SK-N-SH (cell line): Measurements from ENCODE around the gene PEX5. TPM values are rescaled to one million over a fixed set of nuclear protein-coding genes. Genes with fewer than 3 reads are reported as not detected.

Experiments used
- CTCF ChIA-PET: fragments of 300-600, 350-600 bp; formaldehyde crosslinking; extraction: SDS; loops from one replicate; lab custom pipeline; 2021; lab: Yijun Ruan, JAX
- POLR2A ChIA-PET: fragments of 350-600 bp; sonication (Branson Sonifier 250); formaldehyde crosslinking; extraction: SDS; loops from one replicate; lab custom pipeline; 2020; ENCODE audit warnings: antibody characterized with exemption, inconsistent platforms; lab: Yijun Ruan, JAX
- DNase-seq: peaks from one replicate; pipeline ENCODE4 v3.0.0; 2012
- H2AFZ ChIP-seq: fragments of 200-600 bp; sonication (generic); 2 replicates; pipeline ENCODE4 v1.8.1; 2016; ENCODE audit warnings: antibody characterized with exemption, mild to moderate bottlenecking, low read depth
- H3F3A ChIP-seq: fragments of 200-600 bp; sonication (generic); replicated peaks from 2 replicates; pipeline ENCODE3; 2016; ENCODE audit warnings: antibody characterized with exemption, mild to moderate bottlenecking; ENCODE audit not compliant: insufficient read depth
- H3K27ac ChIP-seq, 2 experiments: fragments of 200-500 bp in 1 of 2; fragments of 200-600 bp in 1 of 2; sonication (Bioruptor generic) in 1 of 2; sonication (generic), shearing (Covaris generic) in 1 of 2; 2 replicates each; pipeline versions ENCODE4 v1.5.1 to v1.6.1; 2014 to 2016; ENCODE audit warnings: low read depth in 2 of 2, inconsistent platforms in 1 of 2, low read length in 1 of 2, mild to moderate bottlenecking in 1 of 2, mixed read lengths in 1 of 2
- H3K27me3 ChIP-seq: fragments of 200-600 bp; sonication (generic), shearing (Covaris generic); 2 replicates; pipeline ENCODE4 v1.6.1; 2016; ENCODE audit warnings: mixed run types; ENCODE audit not compliant: insufficient read depth
- H3K36me3 ChIP-seq, 2 experiments: fragments of 200-500 bp in 1 of 2; fragments of 200-600 bp in 1 of 2; sonication (Bioruptor generic) in 1 of 2; sonication (generic) in 1 of 2; replicated peaks in 1 of 2; 2 replicates each; pipeline versions ENCODE3 to v1.5.1; 2014 to 2016; ENCODE audit warnings: low read length in 1 of 2, mild to moderate bottlenecking in 1 of 2; ENCODE audit not compliant: insufficient read depth in 2 of 2, control insufficient read depth in 1 of 2
- H3K4me1 ChIP-seq, 2 experiments: fragments of 200-500 bp in 1 of 2; fragments of 200-600 bp in 1 of 2; sonication (Bioruptor generic) in 1 of 2; sonication (generic), shearing (Covaris generic) in 1 of 2; 2 replicates each; pipeline versions ENCODE4 v1.5.1 to v1.6.1; 2014 to 2016; ENCODE audit warnings: low read depth in 1 of 2, low read length in 1 of 2, mixed run types in 1 of 2; ENCODE audit not compliant: insufficient read depth in 2 of 2, control insufficient read depth in 1 of 2
- H3K4me2 ChIP-seq: fragments of 200-600 bp; sonication (generic), shearing (Covaris generic); 2 replicates; pipeline ENCODE4 v1.6.1; 2017; ENCODE audit warnings: mixed run types
- H3K4me3 ChIP-seq, 2 experiments: fragments of 200-500 bp in 1 of 2; fragments of 200-600 bp in 1 of 2; sonication (Bioruptor generic) in 1 of 2; sonication (generic), shearing (Covaris generic) in 1 of 2; 2 replicates each; pipeline versions ENCODE4 v1.5.1 to v1.8.1; 2014 to 2016; ENCODE audit warnings: low read depth in 2 of 2, inconsistent platforms in 1 of 2, low read length in 1 of 2, mild to moderate bottlenecking in 1 of 2, mixed read lengths in 1 of 2, moderate library complexity in 1 of 2
- H3K79me2 ChIP-seq: fragments of 200-600 bp; sonication (generic); 2 replicates; pipeline ENCODE4 v1.8.1; 2017; ENCODE audit warnings: mild to moderate bottlenecking; ENCODE audit not compliant: insufficient read depth
- H3K9ac ChIP-seq: fragments of 200-600 bp; sonication (generic); 2 replicates; pipeline ENCODE4 v1.6.1; 2017; ENCODE audit warnings: mixed run types
- H3K9me2 ChIP-seq: fragments of 200-600 bp; sonication (generic); 2 replicates; pipeline ENCODE4 v1.6.1; 2017; ENCODE audit warnings: mixed run types
- H3K9me3 ChIP-seq: fragments of 200-600 bp; sonication (generic); 2 replicates; pipeline ENCODE4 v1.6.1; 2017; ENCODE audit warnings: mixed run types, mild to moderate bottlenecking, moderate library complexity
- H4K20me1 ChIP-seq: fragments of 200-600 bp; sonication (generic); 2 replicates; pipeline ENCODE4 v1.6.1; 2017; ENCODE audit warnings: mild to moderate bottlenecking, mixed run types; ENCODE audit not compliant: insufficient read depth
- CHD2 ChIP-seq: fragments of 150-350 bp; IDR thresholded peaks from 2 replicates; pipeline ENCODE4 v1.6.1; 2018; ENCODE audit warnings: low read length; ENCODE audit not compliant: partially characterized antibody
- ELF1 ChIP-seq: IDR thresholded peaks from 2 replicates; pipeline ENCODE4 v1.4.0; 2012
- EP300 ChIP-seq, 2 experiments: IDR thresholded peaks; 2 replicates each; pipeline versions ENCODE4 v1.4.0 to v1.6.1; 2012; ENCODE audit warnings: borderline replicate concordance in 1 of 2, low read depth in 1 of 2, low read length in 1 of 2
- EZH2phosphoT487 ChIP-seq: fragments of 200-600 bp; sonication (generic); IDR thresholded peaks from 2 replicates; pipeline ENCODE4 v1.6.1; 2017; ENCODE audit warnings: low read depth, mixed run types, mild to moderate bottlenecking, antibody characterized with exemption, moderate library complexity, borderline replicate concordance
- FOSL2 ChIP-seq: IDR thresholded peaks from 2 replicates; pipeline ENCODE4 v1.4.0; 2012; ENCODE audit warnings: low read depth, mild to moderate bottlenecking, moderate library complexity, borderline replicate concordance
- MXI1 ChIP-seq: IDR thresholded peaks from 2 replicates; pipeline ENCODE4 v1.6.1; 2012; ENCODE audit warnings: mild to moderate bottlenecking, low read depth, low read length, improper control_type of control experiment
- NRF1 ChIP-seq: IDR thresholded peaks from 2 replicates; pipeline ENCODE4 v1.6.1; 2012; ENCODE audit warnings: low read depth, mild to moderate bottlenecking, low read length
- POLR2AphosphoS5 ChIP-seq: IDR thresholded peaks from 2 replicates; pipeline ENCODE4 v1.6.1; 2012; ENCODE audit warnings: low read depth, low read length
- RAD21 ChIP-seq: IDR thresholded peaks from 2 replicates; pipeline ENCODE4 v1.6.1; 2012; ENCODE audit warnings: mild to moderate bottlenecking, low read length
- RFX5 ChIP-seq: IDR thresholded peaks from 2 replicates; pipeline ENCODE4 v1.6.1; 2012; ENCODE audit warnings: mild to moderate bottlenecking, improper control_type of control experiment, low read length
- RXRA ChIP-seq: IDR thresholded peaks from 2 replicates; pipeline ENCODE4 v1.4.0; 2012; ENCODE audit warnings: low read depth, mild to moderate bottlenecking, borderline replicate concordance
- SIN3A ChIP-seq: IDR thresholded peaks from 2 replicates; pipeline ENCODE4 v1.6.1; 2012; ENCODE audit warnings: low read depth, mild to moderate bottlenecking, low read length, moderate library complexity, borderline replicate concordance
- SMC3 ChIP-seq: IDR thresholded peaks from 2 replicates; pipeline ENCODE4 v1.6.1; 2012; ENCODE audit warnings: low read depth, low read length, improper control_type of control experiment
- TEAD4 ChIP-seq: IDR thresholded peaks from 2 replicates; pipeline ENCODE4 v1.4.0; 2012; ENCODE audit warnings: mild to moderate bottlenecking, borderline replicate concordance; ENCODE audit not compliant: insufficient read depth
- YY1 ChIP-seq: IDR thresholded peaks from 2 replicates; pipeline ENCODE4 v1.4.0; 2012; ENCODE audit warnings: low read depth, mild to moderate bottlenecking
- WGBS: methylation state at CpG from one replicate; pipeline ENCODE4 v1.1.6; 2017; ENCODE audit warnings: low lambda C conversion rate; 5-methylcytosine and 5-hydroxymethylcytosine counted together
- polyA plus RNA-seq, 3 experiments: library from polyadenylated mRNA; depleted of rRNA; stranded (reverse); fragments of >200 nt; gene quantifications; 2 replicates each; pipeline ENCODE4 v1.2.3, GENCODE V29; 2012
- TF ChIP-seq, protein P1 (sequence below): fragments of 150-350 bp; IDR thresholded peaks from 2 replicates; pipeline ENCODE4 v1.6.1; 2017; ENCODE audit warnings: antibody characterized with exemption, low read length, low read depth, borderline replicate concordance
- TF ChIP-seq, protein P2 (sequence below): IDR thresholded peaks from 2 replicates; pipeline ENCODE4 v1.4.0; 2012; ENCODE audit warnings: low read depth, borderline replicate concordance
- TF ChIP-seq, protein P3 (sequence below): fragments of 200-600 bp; sonication (generic); IDR thresholded peaks from 2 replicates; pipeline ENCODE4 v1.6.1; 2017; ENCODE audit warnings: antibody characterized with exemption, mild to moderate bottlenecking, moderate library complexity
- TF ChIP-seq, protein P4 (sequence below): fragments of 150-350 bp; IDR thresholded peaks from 2 replicates; pipeline ENCODE4 v1.6.1; 2016; ENCODE audit warnings: mild to moderate bottlenecking, low read depth, low read length
- TF ChIP-seq, protein P5 (sequence below): IDR thresholded peaks from 2 replicates; pipeline ENCODE4 v1.4.0; 2012; ENCODE audit warnings: low read depth, borderline replicate concordance

PEX5 gene
- polyA plus RNA-seq, 1 of the 3 experiments (the other 2 are of a cell fraction): 22.6 TPM

DNA sequence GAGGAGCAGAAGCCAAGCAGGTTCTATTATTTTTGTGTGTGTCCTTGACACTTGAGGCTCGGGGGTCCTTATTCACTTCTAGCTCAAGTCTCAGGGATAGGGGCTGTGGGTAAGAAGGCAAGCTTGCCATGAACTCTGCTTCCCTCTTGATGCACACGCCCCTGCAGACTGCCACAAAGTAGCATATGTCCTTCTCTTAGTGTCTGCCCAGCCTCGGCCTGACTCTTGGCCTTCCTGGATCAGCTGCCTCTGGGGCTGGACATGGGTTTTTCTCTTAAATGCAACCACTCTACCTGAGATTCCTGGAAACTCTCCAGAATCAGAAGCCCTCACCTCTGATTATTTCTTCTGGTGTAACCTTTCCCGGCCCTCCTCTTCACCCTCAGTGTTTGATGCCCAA is 28.2 kb upstream of the PEX5 start:
- no peaks in the 10 kb centered on the region for H4K20me1 ChIP-seq
- H3K36me3 ChIP-seq: no peaks in the 10 kb centered on the region
- H2AFZ ChIP-seq: no peak overlapping the region
- H3K27ac ChIP-seq: no peak overlapping the region
- DNase-seq: no peak
- no peaks in the 10 kb centered on the region; the same call in 1 of the 2 replicates for H3K27me3 ChIP-seq
- H3K4me1 ChIP-seq: peaks cover 0 to 23% of the 10 kb centered on the region in 2 experiments; a peak in 1 of 4 replicates
- CTCF ChIA-PET: interaction anchor here (1.0 to 5.6 kb wide), 4 partner anchors 15 to 53 kb away, joined by 3 to 37 read pairs (median 4); no protein-coding TSS in a partner anchor
- no peak overlapping the region for H3K4me3 ChIP-seq
- no peak overlapping the region for H3K4me2 ChIP-seq
- 35% methylated on average over 4 of the region's 4 CpGs for WGBS
- no peak for TF ChIP-seq ELF1
- TF ChIP-seq, protein P1, sequence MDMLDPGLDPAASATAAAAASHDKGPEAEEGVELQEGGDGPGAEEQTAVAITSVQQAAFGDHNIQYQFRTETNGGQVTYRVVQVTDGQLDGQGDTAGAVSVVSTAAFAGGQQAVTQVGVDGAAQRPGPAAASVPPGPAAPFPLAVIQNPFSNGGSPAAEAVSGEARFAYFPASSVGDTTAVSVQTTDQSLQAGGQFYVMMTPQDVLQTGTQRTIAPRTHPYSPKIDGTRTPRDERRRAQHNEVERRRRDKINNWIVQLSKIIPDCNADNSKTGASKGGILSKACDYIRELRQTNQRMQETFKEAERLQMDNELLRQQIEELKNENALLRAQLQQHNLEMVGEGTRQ: no peak
- TF ChIP-seq TEAD4: no peak
- TF ChIP-seq, protein P2, sequence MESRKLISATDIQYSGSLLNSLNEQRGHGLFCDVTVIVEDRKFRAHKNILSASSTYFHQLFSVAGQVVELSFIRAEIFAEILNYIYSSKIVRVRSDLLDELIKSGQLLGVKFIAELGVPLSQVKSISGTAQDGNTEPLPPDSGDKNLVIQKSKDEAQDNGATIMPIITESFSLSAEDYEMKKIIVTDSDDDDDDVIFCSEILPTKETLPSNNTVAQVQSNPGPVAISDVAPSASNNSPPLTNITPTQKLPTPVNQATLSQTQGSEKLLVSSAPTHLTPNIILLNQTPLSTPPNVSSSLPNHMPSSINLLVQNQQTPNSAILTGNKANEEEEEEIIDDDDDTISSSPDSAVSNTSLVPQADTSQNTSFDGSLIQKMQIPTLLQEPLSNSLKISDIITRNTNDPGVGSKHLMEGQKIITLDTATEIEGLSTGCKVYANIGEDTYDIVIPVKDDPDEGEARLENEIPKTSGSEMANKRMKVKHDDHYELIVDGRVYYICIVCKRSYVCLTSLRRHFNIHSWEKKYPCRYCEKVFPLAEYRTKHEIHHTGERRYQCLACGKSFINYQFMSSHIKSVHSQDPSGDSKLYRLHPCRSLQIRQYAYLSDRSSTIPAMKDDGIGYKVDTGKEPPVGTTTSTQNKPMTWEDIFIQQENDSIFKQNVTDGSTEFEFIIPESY: no peak
- no peak for TF ChIP-seq YY1
- no peak for TF ChIP-seq MXI1
- TF ChIP-seq, protein P3, sequence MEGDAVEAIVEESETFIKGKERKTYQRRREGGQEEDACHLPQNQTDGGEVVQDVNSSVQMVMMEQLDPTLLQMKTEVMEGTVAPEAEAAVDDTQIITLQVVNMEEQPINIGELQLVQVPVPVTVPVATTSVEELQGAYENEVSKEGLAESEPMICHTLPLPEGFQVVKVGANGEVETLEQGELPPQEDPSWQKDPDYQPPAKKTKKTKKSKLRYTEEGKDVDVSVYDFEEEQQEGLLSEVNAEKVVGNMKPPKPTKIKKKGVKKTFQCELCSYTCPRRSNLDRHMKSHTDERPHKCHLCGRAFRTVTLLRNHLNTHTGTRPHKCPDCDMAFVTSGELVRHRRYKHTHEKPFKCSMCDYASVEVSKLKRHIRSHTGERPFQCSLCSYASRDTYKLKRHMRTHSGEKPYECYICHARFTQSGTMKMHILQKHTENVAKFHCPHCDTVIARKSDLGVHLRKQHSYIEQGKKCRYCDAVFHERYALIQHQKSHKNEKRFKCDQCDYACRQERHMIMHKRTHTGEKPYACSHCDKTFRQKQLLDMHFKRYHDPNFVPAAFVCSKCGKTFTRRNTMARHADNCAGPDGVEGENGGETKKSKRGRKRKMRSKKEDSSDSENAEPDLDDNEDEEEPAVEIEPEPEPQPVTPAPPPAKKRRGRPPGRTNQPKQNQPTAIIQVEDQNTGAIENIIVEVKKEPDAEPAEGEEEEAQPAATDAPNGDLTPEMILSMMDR: no peak
- no peak for TF ChIP-seq RXRA
- TF ChIP-seq NRF1: no peak
- no peak for TF ChIP-seq RFX5
- TF ChIP-seq SIN3A: no peak
- H3K9ac ChIP-seq: no peak overlapping the region
- H3K9me2 ChIP-seq: no peaks in the 10 kb centered on the region
- POLR2A ChIA-PET: no interaction called here
- H3K9me3 ChIP-seq: no peaks in the 10 kb centered on the region
- H3K79me2 ChIP-seq: no peaks in the 10 kb centered on the region
- no peaks in the 10 kb centered on the region for H3F3A ChIP-seq

DNA sequence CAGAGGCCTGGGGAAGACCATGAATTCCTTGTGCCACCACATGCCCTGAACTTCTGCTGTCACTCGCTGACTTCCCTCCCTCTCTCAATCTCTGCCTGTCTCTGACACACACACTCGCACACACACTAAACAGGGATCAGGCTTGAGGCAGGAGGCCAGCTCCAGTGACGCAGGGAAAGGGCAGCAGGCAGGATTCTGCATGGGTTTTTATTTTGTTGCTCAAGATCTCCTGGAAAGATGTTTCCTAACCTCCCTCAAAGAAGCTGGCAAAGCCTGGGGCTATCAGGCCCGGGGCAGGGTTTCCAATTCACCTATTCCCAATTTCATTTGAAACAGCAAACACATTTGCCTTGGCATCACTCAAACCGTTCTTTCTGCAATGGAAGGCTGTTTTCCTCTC is 27.7 kb upstream of the PEX5 start:
- no peak for DNase-seq
- CTCF ChIA-PET: interaction anchor here (0.6 to 5.6 kb wide), 9 partner anchors 8 to 54 kb away, joined by 3 to 37 read pairs (median 4); no protein-coding TSS in a partner anchor
- TF ChIP-seq CHD2 (no peak), YY1 (no peak), EZH2phosphoT487 (no peak), EP300 (IDR thresholded peaks at IDR 0.05; ENCODE audit: borderline replicate concordance in 1 of 2, low read depth in 1 of 2, low read length in 1 of 2) (no peak), SMC3 (no peak), RAD21 (no peak), FOSL2 (no peak), RFX5 (no peak), POLR2AphosphoS5 (no peak)
- TF ChIP-seq, protein P4, sequence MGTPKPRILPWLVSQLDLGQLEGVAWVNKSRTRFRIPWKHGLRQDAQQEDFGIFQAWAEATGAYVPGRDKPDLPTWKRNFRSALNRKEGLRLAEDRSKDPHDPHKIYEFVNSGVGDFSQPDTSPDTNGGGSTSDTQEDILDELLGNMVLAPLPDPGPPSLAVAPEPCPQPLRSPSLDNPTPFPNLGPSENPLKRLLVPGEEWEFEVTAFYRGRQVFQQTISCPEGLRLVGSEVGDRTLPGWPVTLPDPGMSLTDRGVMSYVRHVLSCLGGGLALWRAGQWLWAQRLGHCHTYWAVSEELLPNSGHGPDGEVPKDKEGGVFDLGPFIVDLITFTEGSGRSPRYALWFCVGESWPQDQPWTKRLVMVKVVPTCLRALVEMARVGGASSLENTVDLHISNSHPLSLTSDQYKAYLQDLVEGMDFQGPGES: no peak
- TF ChIP-seq, protein P5, sequence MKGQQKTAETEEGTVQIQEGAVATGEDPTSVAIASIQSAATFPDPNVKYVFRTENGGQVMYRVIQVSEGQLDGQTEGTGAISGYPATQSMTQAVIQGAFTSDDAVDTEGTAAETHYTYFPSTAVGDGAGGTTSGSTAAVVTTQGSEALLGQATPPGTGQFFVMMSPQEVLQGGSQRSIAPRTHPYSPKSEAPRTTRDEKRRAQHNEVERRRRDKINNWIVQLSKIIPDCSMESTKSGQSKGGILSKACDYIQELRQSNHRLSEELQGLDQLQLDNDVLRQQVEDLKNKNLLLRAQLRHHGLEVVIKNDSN: no peak

More for the DNA sequence above, 27.7 kb upstream of the PEX5 start:
- Histone ChIP-seq H3K27ac (no peak overlapping the region), H2AFZ (no peak overlapping the region), H3K79me2 (no peaks in the 10 kb centered on the region), H3K9ac (no peak overlapping the region), H3K4me2 (no peak overlapping the region), H3K9me2 (no peaks in the 10 kb centered on the region), H3K36me3 (no peaks in the 10 kb centered on the region), H4K20me1 (no peaks in the 10 kb centered on the region), H3F3A (no peaks in the 10 kb centered on the region), H3K4me3 (no peak overlapping the region), H3K9me3 (no peaks in the 10 kb centered on the region), H3K4me1 (peaks cover 0 to 19% of the 10 kb centered on the region in 2 experiments; a peak in 1 of 4 replicates), H3K27me3 (no peaks in the 10 kb centered on the region; the same call in 1 of the 2 replicates)
- 57% methylated on average over 5 of the region's 5 CpGs for WGBS
- POLR2A ChIA-PET: no interaction called here
